Measurements from ENCODE around the gene CCDC51. TPM values are rescaled to one million over a fixed set of nuclear protein-coding genes. Genes with fewer than 3 reads are reported as not detected.

CCDC51 gene
- total and polyA plus RNA-seq, 2 of the 13 experiments (the other 11 are each of a cell fraction or from before 2014, with no cell fraction given): 18.1 to 29.4 TPM

- TF ChIP-seq BRF2 (CRISPR knock-in tag; IDR thresholded peaks at IDR 0.05) (0 out of 2 replicates have a peak, but pooled peaks have one; percentile 11), ATAD3A (CRISPR knock-in tag; IDR thresholded peaks at IDR 0.05) (no peak), REXO4 (CRISPR knock-in tag; IDR thresholded peaks at IDR 0.05; ENCODE audit: borderline replicate concordance) (no peak), MXD4 (CRISPR knock-in tag; IDR thresholded peaks at IDR 0.05) (no peak), KDM2A (CRISPR knock-in tag; IDR thresholded peaks at IDR 0.05; ENCODE audit: borderline replicate concordance, low read depth) (no peak), ZNF180 (CRISPR knock-in tag; IDR thresholded peaks at IDR 0.05; ENCODE audit: borderline replicate concordance, low read depth) (no peak), ZNF224 (CRISPR knock-in tag; IDR thresholded peaks at IDR 0.05) (no peak), TGIF2 (CRISPR knock-in tag; IDR thresholded peaks at IDR 0.05) (peak; percentile 64; the same call in 1 of the 2 replicates), CSRNP2 (CRISPR knock-in tag; conservative IDR thresholded peaks at IDR 0.05; ENCODE audit: low read depth) (no peak), HOXA7 (CRISPR knock-in tag; IDR thresholded peaks at IDR 0.05) (no peak), ZBTB3 (CRISPR knock-in tag; IDR thresholded peaks at IDR 0.05; ENCODE audit: borderline replicate concordance, low read depth) (no peak), GFI1 (CRISPR knock-in tag; IDR thresholded peaks at IDR 0.05; ENCODE audit: borderline replicate concordance) (no peak), ZNF207 (IDR thresholded peaks at IDR 0.05; ENCODE audit: borderline replicate concordance) (no peak), LRRFIP1 (CRISPR knock-in tag; conservative IDR thresholded peaks at IDR 0.05) (no peak), ATF1 (CRISPR knock-in tag; IDR thresholded peaks at IDR 0.05) (no peak), HHEX (CRISPR knock-in tag; IDR thresholded peaks at IDR 0.05) (no peak), ZNF740 (CRISPR knock-in tag; IDR thresholded peaks at IDR 0.05) (peak; percentile 45; the same call in 1 of the 2 replicates), CBX1 (IDR thresholded peaks at IDR 0.05; ENCODE audit: low read depth) (no peak), ZNF431 (CRISPR knock-in tag; IDR thresholded peaks at IDR 0.05; ENCODE audit: borderline replicate concordance, low read depth) (peak; percentile 15; the same call in 1 of the 2 replicates), TEF (CRISPR knock-in tag; IDR thresholded peaks at IDR 0.05) (no peak), USF2 (IDR thresholded peaks at IDR 0.05; ENCODE audit: low read depth, low read length) (no peak), USF2 (CRISPR knock-in tag; IDR thresholded peaks at IDR 0.05; ENCODE audit: borderline replicate concordance) (no peak)
These were observed 11.2 kb downstream of the CCDC51 start (continued) for GRCh38 chr3:48428572-48429316.

Data from HepG2 (cell line).